Testis (tissue), 3 donors: Measurements from ENCODE around the gene PDZD7. TPM values are rescaled to one million over a fixed set of nuclear protein-coding genes. Genes with fewer than 3 reads are reported as not detected.

Experiments used
- DNase-seq: peaks from one replicate; pipeline ENCODE4 v3.0.0-alpha.2; 2019
- H3K27ac ChIP-seq, 2 donors: fragments of 200-600 bp; sonication (generic); one replicate each; pipeline ENCODE4 v1.5.1; 2019
- H3K27me3 ChIP-seq: fragments of 200-600 bp; sonication (generic); one replicate; pipeline ENCODE4 v1.5.1; 2019
- H3K36me3 ChIP-seq: fragments of 200-600 bp; sonication (generic); one replicate; pipeline ENCODE4 v1.5.1; 2017; ENCODE audit warnings: low read depth; ENCODE audit errors: missing control alignments
- H3K4me1 ChIP-seq: fragments of 200-600 bp; sonication (generic); one replicate; pipeline ENCODE4 v1.5.1; 2019
- H3K4me3 ChIP-seq, 2 donors: fragments of 200-600 bp; sonication (generic); one replicate each; pipeline ENCODE4 v1.5.1; 2017 to 2019
- H3K9me3 ChIP-seq: fragments of 200-600 bp; sonication (generic); one replicate; pipeline ENCODE4 v1.5.1; 2017
- POLR2A ChIP-seq: fragments of 450-650 bp; IDR thresholded peaks from one replicate; pipeline ENCODE4 v1.6.1; 2017; ENCODE audit warnings: antibody characterized with exemption, mild to moderate bottlenecking, moderate library complexity
- WGBS, 2 donors: methylation state at CpG; one replicate each; pipeline ENCODE4 v1.1.5; 2018; 5-methylcytosine and 5-hydroxymethylcytosine counted together
- intact Hi-C: fragments of 100-400 bp; cut with DNase I; formaldehyde crosslinking; loops from one replicate; pipeline ENCODE4 v1.15.1; 2023; ENCODE audit warnings: low total_unique reads
- polyA plus RNA-seq: library from polyadenylated mRNA; stranded (reverse); fragments of 350-450 nt; fragmentation: Illumina TruSeq; extraction: RNeasy Lipid Tissue Mini Kit (QIAGEN cat#74804); gene quantifications from one replicate; pipeline ENCODE4 v1.2.3, GENCODE V29; 2014; ENCODE audit warnings: low read depth, low replicate concordance; ENCODE audit not compliant: insufficient read depth
- total RNA-seq, 2 donors: library from RNA; depleted of rRNA; stranded (reverse); fragments of >200 nt; gene quantifications; one replicate each; pipeline ENCODE4 v1.2.3, GENCODE V29; 2016
- TF ChIP-seq, protein P1 (sequence below), 3 experiments: fragments of 450-650 bp in 2 of 3; fragments of 200-600 bp in 1 of 3; sonication (generic) in 1 of 3; IDR thresholded peaks; one replicate each; pipeline ENCODE4 v1.5.1; 2016 to 2019; ENCODE audit warnings: antibody characterized with exemption in 3 of 3, mild to moderate bottlenecking in 2 of 3, moderate library complexity in 1 of 3

Gene PDZD7
- total and polyA plus RNA-seq, 3 donors from 2014 or later, result 1.6 to 3.5 (median 2.2) TPM

DNA sequence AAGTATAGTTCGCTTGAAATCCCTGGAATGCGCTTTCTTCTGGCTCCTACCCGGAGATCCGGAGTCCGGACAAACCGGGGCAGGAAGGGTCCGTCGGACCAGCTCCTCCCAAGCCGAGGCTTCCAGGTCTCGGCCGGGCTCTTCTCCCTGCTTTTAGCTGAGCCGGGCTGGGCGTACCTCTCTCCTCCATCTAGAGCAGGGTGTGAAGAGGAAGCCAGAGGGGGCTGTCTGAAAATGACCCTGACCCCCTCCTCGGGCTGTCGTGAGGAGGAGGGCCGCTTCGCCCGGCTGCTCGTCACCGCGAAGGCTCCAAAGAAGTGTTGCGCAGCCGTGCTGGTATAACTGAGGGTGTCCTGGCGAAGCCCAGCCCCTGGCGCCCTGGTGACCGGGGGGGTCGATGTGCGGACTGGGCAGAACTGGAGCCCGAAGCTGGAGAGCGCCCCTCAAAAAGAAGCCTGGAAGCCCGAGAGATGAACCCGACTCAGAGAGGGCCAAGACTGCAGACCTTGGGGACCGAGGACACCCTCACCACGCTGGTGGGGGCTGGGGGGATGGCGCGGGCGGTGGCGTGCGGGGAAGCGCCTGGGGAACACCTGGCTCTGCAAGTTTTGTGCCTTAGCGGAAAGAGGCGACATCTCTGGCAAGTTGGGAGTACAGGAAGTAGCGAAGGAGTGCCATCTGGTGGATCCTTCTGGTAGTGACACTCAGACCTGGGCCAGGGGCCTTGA, 36.6 kb upstream of the PDZD7 start:
- WGBS, 2 donors, result 1% methylated on average over 32 to 43 of the region's 43 CpGs

DNA sequence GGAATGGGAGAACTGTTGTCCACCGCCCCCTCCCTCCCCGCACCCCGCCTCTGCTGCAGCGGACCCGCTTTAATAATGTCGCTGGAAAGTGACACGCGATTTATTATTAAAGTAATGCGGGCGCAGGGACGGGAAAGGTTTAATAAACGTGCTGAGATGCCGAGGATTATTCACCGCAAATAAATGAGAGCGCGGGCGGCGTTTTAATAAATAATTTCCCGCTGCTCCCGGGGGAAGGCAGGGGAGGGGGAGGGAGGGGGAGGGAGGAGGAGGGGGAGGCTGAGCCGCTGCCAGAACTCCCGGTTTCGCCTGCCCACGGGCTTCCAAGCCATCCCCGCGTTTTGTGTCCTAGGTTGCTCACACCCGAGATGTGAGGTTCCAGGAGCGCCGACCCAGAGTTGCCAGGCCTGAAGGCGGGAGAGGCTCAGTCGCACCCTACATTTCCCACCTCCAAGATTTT, 36.0 kb upstream of the PDZD7 start:
- H3K27me3 ChIP-seq, result no peaks in the 10 kb centered on the region
- no peaks in the 10 kb centered on the region for H3K36me3 ChIP-seq
- no peak overlapping the region for H3K27ac ChIP-seq
- H3K4me1 ChIP-seq, result peaks cover 33% of the 10 kb centered on the region
- H3K4me3 ChIP-seq, result peak overlapping the region; percentile 48 to 62
- no peak for TF ChIP-seq POLR2A
- TF ChIP-seq, protein P1, sequence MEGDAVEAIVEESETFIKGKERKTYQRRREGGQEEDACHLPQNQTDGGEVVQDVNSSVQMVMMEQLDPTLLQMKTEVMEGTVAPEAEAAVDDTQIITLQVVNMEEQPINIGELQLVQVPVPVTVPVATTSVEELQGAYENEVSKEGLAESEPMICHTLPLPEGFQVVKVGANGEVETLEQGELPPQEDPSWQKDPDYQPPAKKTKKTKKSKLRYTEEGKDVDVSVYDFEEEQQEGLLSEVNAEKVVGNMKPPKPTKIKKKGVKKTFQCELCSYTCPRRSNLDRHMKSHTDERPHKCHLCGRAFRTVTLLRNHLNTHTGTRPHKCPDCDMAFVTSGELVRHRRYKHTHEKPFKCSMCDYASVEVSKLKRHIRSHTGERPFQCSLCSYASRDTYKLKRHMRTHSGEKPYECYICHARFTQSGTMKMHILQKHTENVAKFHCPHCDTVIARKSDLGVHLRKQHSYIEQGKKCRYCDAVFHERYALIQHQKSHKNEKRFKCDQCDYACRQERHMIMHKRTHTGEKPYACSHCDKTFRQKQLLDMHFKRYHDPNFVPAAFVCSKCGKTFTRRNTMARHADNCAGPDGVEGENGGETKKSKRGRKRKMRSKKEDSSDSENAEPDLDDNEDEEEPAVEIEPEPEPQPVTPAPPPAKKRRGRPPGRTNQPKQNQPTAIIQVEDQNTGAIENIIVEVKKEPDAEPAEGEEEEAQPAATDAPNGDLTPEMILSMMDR (IDR thresholded peaks at IDR 0.05), result no peak
- intact Hi-C loops, result no loop called here
- WGBS, 2 donors, result 0 to 1% methylated on average over 31 of the region's 31 CpGs
- no peaks in the 10 kb centered on the region for H3K9me3 ChIP-seq
- DNase-seq, result peak; percentile 21

More for the DNA sequence above, 36.6 kb upstream of the PDZD7 start:
- H3K9me3 ChIP-seq, result no peaks in the 10 kb centered on the region
- H3K4me3 ChIP-seq, result peak overlapping the region; percentile 48 to 62
- intact Hi-C loops, result no loop called here
- no peaks in the 10 kb centered on the region for H3K27me3 ChIP-seq
- no peaks in the 10 kb centered on the region for H3K36me3 ChIP-seq
- peaks cover 27% of the 10 kb centered on the region for H3K4me1 ChIP-seq
- DNase-seq, result peak; percentile 89
- no peak overlapping the region for H3K27ac ChIP-seq
- TF ChIP-seq, protein P1 (IDR thresholded peaks at IDR 0.05), result peak; percentile 87 to 93 (median 90)
- no peak for TF ChIP-seq POLR2A

DNA sequence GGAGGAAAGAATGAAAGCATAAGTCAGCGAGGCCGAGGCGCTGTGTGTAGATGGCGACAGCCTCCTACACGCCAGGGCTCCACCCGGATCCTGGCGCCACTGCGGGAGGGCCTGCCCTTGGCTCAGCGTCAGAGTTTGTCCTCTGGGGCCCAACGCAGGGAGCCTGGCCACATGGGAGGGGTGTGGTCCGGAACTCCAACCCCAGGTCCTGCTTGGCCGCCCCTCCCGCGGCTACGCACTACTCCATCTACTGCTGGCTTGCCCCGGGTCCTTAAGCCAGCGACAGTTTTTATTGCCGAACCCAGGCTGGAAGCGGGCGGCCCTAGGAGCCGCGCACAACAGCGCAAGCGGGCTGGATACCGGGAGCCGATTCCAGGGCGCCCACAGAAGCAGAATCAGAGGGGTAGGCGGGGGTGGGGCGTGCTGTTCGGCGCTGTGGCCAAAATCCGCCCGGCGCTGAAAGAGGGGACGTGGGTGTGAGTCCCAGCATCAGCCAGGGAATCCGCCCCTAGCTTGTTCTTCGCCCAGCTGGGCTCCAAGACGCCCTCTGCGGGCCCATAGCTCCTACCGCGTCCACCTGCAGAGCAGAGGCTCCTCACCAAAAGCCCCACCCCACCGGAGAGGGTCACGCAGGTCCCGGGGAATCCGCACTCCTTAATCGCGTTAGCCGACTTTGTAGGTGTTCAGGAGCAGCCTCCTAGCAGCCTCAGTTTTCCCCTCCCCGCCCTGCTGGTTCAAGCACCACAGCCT, 35.4 kb upstream of the PDZD7 start:
- H3K4me3 ChIP-seq, result peak overlapping the region; percentile 48 to 62
- DNase-seq, result peak; percentile 71
- intact Hi-C loops, result no loop called here
- no peaks in the 10 kb centered on the region for H3K9me3 ChIP-seq
- H3K4me1 ChIP-seq, result peaks cover 39% of the 10 kb centered on the region
- H3K27me3 ChIP-seq, result no peaks in the 10 kb centered on the region
- WGBS, 2 donors, result 2% methylated on average over 28 to 43 of the region's 49 CpGs
- H3K27ac ChIP-seq, result no peak overlapping the region
- H3K36me3 ChIP-seq, result no peaks in the 10 kb centered on the region
- TF ChIP-seq POLR2A, result no peak
- TF ChIP-seq, protein P1 (IDR thresholded peaks at IDR 0.05), result peak in 1 of 3 experiments; percentile 29

DNA sequence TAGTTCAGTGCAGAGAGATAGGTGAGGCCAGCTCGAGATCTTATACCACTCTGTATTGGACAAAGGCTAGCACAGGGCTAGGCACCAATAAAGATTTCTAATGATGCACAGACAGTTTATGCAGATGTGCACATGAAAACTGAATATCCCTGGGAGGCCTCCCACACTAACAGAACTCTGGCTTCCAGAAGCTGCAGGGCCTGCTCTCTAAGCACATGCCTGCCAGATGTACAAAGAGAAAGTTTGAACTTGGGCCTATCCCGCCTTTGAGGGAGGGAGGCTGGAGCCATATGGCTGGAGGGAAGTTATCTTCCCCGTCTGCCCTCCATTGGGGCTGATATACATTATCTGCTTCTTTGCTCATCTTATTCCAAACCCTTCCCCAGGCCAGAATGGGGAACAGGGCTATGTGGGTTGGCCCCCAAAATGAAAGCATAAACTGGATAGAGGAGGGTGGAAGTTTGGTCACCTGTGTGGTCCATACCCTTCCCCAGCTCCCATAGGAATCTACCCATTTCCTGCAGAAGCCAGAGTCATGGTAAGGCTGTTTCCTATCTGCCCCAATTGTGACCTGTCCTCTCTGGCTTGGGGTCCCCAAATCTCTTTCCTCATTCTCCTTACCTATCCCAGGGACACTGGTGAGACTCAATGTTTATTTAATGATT, 34.7 kb upstream of the PDZD7 start:
- peaks cover 39% of the 10 kb centered on the region for H3K4me1 ChIP-seq
- intact Hi-C loops, result no loop called here
- WGBS, 2 donors, result 66% methylated on average over 2 to 3 of the region's 3 CpGs
- no peaks in the 10 kb centered on the region for H3K9me3 ChIP-seq
- TF ChIP-seq, protein P1 (IDR thresholded peaks at IDR 0.05), result no peak
- no peak for TF ChIP-seq POLR2A
- peak; percentile 32 for DNase-seq
- peak overlapping the region in 1 of 2 donors; percentile 62 for H3K4me3 ChIP-seq
- no peak overlapping the region for H3K27ac ChIP-seq
- no peaks in the 10 kb centered on the region for H3K27me3 ChIP-seq
- no peaks in the 10 kb centered on the region for H3K36me3 ChIP-seq
